ENCODE results near the gene SYT7. TPM values are rescaled to one million over a fixed set of nuclear protein-coding genes. Genes with fewer than 3 reads are reported as not detected.
A peak's percentile ranks its signal among the peaks of the same experiment; 100 is the strongest.

Gene SYT7
- total RNA-seq, 1 donor from 2014 or later, result 93.6 TPM

DNA sequence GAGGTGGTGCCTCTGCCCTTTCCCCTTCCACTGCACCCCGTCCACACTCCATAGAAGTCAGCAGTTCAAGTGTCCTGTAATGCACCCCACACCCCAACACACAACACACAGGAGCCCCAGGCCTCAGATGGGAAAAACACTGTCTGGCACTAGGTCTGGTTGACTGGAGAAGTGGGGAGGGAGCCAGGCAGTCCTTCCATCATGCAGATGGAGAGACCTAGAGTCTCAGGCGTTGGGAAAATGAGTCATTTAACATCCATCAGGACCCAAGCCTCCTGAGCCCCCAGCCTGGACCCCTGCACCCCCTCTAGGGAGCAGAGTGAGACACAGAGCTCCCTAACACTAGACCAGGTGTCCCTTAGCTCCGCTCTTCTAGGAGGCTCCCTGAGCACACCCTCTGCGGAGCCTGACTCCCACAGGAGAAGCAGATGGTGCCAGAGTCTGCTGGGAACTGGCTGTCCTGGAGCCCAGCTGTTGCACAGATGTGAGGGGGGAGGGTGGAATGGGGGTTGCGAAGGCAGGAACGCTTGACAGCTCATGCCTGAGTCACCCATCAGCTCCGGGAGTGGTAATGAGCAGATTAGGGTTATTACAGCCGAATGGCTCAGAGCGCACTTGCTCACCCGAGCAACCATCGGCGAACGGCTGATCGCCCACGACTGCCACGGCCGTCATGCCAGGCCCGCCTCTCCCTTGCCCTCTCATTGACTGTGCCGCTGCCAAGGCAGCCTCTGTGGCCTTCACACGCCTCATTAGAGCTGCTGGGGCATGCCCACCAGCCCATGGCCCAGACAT lies 22.1 kb upstream of the SYT7 start:
- Mint-ChIP-seq H3K27ac (ENCODE audit: unreplicated experiment) (peak overlapping the region; percentile 66), H3K27me3 (ENCODE audit: unreplicated experiment) (peaks cover 8% of the 10 kb centered on the region), H3K9me3 (ENCODE audit: unreplicated experiment) (peaks cover 7% of the 10 kb centered on the region), H3K4me1 (ENCODE audit: low read depth, unreplicated experiment) (peaks cover 40% of the 10 kb centered on the region), H3K36me3 (ENCODE audit: unreplicated experiment) (no peaks in the 10 kb centered on the region), H3K4me3 (ENCODE audit: unreplicated experiment) (peak overlapping the region; percentile 57)
- TF ChIP-seq, protein P1, sequence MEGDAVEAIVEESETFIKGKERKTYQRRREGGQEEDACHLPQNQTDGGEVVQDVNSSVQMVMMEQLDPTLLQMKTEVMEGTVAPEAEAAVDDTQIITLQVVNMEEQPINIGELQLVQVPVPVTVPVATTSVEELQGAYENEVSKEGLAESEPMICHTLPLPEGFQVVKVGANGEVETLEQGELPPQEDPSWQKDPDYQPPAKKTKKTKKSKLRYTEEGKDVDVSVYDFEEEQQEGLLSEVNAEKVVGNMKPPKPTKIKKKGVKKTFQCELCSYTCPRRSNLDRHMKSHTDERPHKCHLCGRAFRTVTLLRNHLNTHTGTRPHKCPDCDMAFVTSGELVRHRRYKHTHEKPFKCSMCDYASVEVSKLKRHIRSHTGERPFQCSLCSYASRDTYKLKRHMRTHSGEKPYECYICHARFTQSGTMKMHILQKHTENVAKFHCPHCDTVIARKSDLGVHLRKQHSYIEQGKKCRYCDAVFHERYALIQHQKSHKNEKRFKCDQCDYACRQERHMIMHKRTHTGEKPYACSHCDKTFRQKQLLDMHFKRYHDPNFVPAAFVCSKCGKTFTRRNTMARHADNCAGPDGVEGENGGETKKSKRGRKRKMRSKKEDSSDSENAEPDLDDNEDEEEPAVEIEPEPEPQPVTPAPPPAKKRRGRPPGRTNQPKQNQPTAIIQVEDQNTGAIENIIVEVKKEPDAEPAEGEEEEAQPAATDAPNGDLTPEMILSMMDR (IDR thresholded peaks at IDR 0.05; ENCODE audit: partially characterized antibody, unreplicated experiment), result no peak
- peak; percentile 80 for DNase-seq

GRCh38 chr11:61601512-61601911 lies 20.6 kb upstream of the SYT7 start:
- Mint-ChIP-seq H3K36me3 (ENCODE audit: unreplicated experiment) (no peaks in the 10 kb centered on the region), H3K27ac (ENCODE audit: unreplicated experiment) (no peak overlapping the region), H3K4me1 (ENCODE audit: low read depth, unreplicated experiment) (peaks cover 41% of the 10 kb centered on the region), H3K27me3 (ENCODE audit: unreplicated experiment) (peaks cover 6% of the 10 kb centered on the region), H3K4me3 (ENCODE audit: unreplicated experiment) (no peak overlapping the region), H3K9me3 (ENCODE audit: unreplicated experiment) (peaks cover 5% of the 10 kb centered on the region)
- no peak for DNase-seq
- TF ChIP-seq, protein P1 (IDR thresholded peaks at IDR 0.05; ENCODE audit: partially characterized antibody, unreplicated experiment), result no peak

DNA sequence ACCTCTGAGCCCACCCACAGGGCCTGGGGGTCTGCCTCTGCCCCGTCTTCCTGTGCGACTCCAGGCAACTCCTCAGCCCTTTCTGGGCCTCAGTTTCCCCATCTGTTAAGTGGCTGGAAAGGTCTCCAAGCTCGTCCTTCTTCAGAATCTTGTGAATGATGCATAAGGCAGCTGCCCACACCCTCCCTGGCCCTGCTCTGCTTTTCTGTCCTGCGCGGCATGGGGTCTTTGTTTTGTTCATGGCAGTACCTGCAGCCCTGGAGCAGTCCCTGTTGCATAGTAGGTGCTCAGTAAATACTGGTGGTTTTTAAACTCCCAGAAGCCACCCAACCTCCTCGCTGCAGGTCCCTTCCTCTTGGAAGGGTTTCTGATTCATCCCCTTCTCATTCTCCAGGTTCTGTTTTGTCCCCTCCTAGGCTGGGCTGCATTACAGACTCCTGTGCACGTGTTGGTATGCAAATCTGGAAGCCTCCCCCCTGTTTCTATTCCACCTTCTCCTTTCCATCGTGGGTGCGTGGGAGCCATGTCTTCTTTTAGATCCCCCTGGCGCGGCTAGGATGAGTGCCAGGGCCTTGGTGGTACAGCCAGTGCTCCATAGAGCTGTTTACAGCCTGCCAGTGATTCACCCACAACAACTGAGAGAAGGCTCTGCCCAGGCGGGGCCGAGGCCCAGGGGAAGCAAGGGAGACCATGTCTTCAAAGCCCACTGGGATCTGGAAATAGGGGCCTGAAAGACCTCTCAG lies 19.3 kb upstream of the SYT7 start:
- H3K36me3 Mint-ChIP-seq (ENCODE audit: unreplicated experiment), result no peaks in the 10 kb centered on the region
- DNase-seq, result no peak
- TF ChIP-seq, protein P1 (IDR thresholded peaks at IDR 0.05; ENCODE audit: partially characterized antibody, unreplicated experiment), result no peak
- H3K4me1 Mint-ChIP-seq (ENCODE audit: low read depth, unreplicated experiment), result peaks cover 41% of the 10 kb centered on the region
- peaks cover 9% of the 10 kb centered on the region for H3K27me3 Mint-ChIP-seq (ENCODE audit: unreplicated experiment)
- peak overlapping the region; percentile 68 for H3K27ac Mint-ChIP-seq (ENCODE audit: unreplicated experiment)
- peaks cover 6% of the 10 kb centered on the region for H3K9me3 Mint-ChIP-seq (ENCODE audit: unreplicated experiment)
- H3K4me3 Mint-ChIP-seq (ENCODE audit: unreplicated experiment), result no peak overlapping the region

GRCh38 chr11:61598886-61599868 lies 18.3 kb upstream of the SYT7 start:
- peak overlapping the region; percentile 63 for H3K4me3 Mint-ChIP-seq (ENCODE audit: unreplicated experiment)
- DNase-seq, result peak; percentile 69
- H3K36me3 Mint-ChIP-seq (ENCODE audit: unreplicated experiment), result no peaks in the 10 kb centered on the region
- peaks cover 46% of the 10 kb centered on the region for H3K4me1 Mint-ChIP-seq (ENCODE audit: low read depth, unreplicated experiment)
- TF ChIP-seq, protein P1 (IDR thresholded peaks at IDR 0.05; ENCODE audit: partially characterized antibody, unreplicated experiment), result no peak
- H3K27me3 Mint-ChIP-seq (ENCODE audit: unreplicated experiment), result peaks cover 15% of the 10 kb centered on the region
- H3K9me3 Mint-ChIP-seq (ENCODE audit: unreplicated experiment), result peaks cover 6% of the 10 kb centered on the region
- peak overlapping the region; percentile 68 for H3K27ac Mint-ChIP-seq (ENCODE audit: unreplicated experiment)

All from glutamatergic neuron (in vitro differentiated cells).